B cell (primary cell): Measurements from ENCODE around the gene CASD1. TPM values are rescaled to one million over a fixed set of nuclear protein-coding genes. Genes with fewer than 3 reads are reported as not detected.

Source experiments
- ATAC-seq: fragments of 200-7000 bp; cut with Tn5 transposase; one replicate; pipeline ENCODE4 v1.10.0; 2021; ENCODE audit warnings: low read depth, mild to moderate bottlenecking, moderate number of reproducible peaks, moderate library complexity
- CTCF ChIA-PET: fragments of 350-600 bp; sonication (Branson Sonifier 250); formaldehyde crosslinking; loops from one replicate; lab custom pipeline; 2021; ENCODE audit warnings: antibody characterized with exemption, inconsistent platforms; lab: Charles Lee
- POLR2A ChIA-PET: fragments of 350-600 bp; sonication (Branson Sonifier 250); formaldehyde crosslinking; loops from one replicate; lab custom pipeline; 2021; ENCODE audit warnings: antibody characterized with exemption; lab: Charles Lee
- DNase-seq: peaks from one replicate; pipeline ENCODE4 v3.0.0; 2013
- H2AFZ ChIP-seq: 2 replicates; pipeline ENCODE4 v1.6.1; 2012; ENCODE audit warnings: mild to moderate bottlenecking, low read depth, low read length; ENCODE audit not compliant: insufficient read depth, poor library complexity, severe bottlenecking
- H3K27ac ChIP-seq, 2 donors: 1 replicate in 1 of 2; 2 replicates in 1 of 2; pipeline ENCODE4 v1.5.1; 2012 to 2013; ENCODE audit warnings: low read length in 2 of 2, mild to moderate bottlenecking in 2 of 2, moderate library complexity in 1 of 2
- H3K27me3 ChIP-seq, 4 experiments: fragments of 200-600 bp in 1 of 4; sonication (generic) in 1 of 4; replicated peaks in 1 of 4; 1 replicate in 2 of 4; 2 replicates in 2 of 4; pipeline versions ENCODE4 v1.6.1 to v1.7.0; 2013 to 2016; ENCODE audit warnings: low read length in 3 of 4, mild to moderate bottlenecking in 2 of 4, mixed read lengths in 1 of 4, moderate library complexity in 1 of 4; ENCODE audit not compliant: insufficient read depth in 4 of 4, control insufficient read depth in 3 of 4; ENCODE audit errors: control extremely low read depth in 1 of 4
- H3K36me3 ChIP-seq, 2 experiments: replicated peaks in 1 of 2; 1 replicate in 1 of 2; 2 replicates in 1 of 2; pipeline versions ENCODE4 v1.6.1 to v1.7.1; 2013; ENCODE audit warnings: low read length in 1 of 2; ENCODE audit not compliant: insufficient read depth in 2 of 2, control insufficient read depth in 1 of 2; ENCODE audit errors: control extremely low read depth in 1 of 2, extremely low read depth in 1 of 2
- H3K4me1 ChIP-seq, 2 donors: fragments of 200-600 bp in 1 of 2; sonication (generic) in 1 of 2; 1 replicate in 1 of 2; 2 replicates in 1 of 2; pipeline versions ENCODE4 v1.5.1 to v1.6.1; 2013 to 2017; ENCODE audit warnings: low read length in 2 of 2; ENCODE audit not compliant: control insufficient read depth in 2 of 2, insufficient read depth in 2 of 2
- H3K4me2 ChIP-seq: replicated peaks from 2 replicates; pipeline ENCODE3; 2012; ENCODE audit warnings: mild to moderate bottlenecking, low read depth, low read length; ENCODE audit not compliant: poor library complexity, severe bottlenecking
- H3K4me3 ChIP-seq, 5 experiments: fragments of 200-600 bp in 1 of 5; sonication (generic) in 1 of 5; 1 replicate in 3 of 5; 2 replicates in 2 of 5; pipeline versions ENCODE4 v1.5.1 to v1.7.0; 2011 to 2016; ENCODE audit warnings: low read length in 4 of 5, mild to moderate bottlenecking in 4 of 5, low read depth in 2 of 5, control low read depth in 1 of 5, moderate library complexity in 1 of 5; ENCODE audit not compliant: insufficient read depth in 1 of 5; ENCODE audit errors: control extremely low read depth in 1 of 5, extremely low read depth in 1 of 5
- H3K79me2 ChIP-seq: fragments of 200-600 bp; sonication (generic); one replicate; pipeline ENCODE4 v1.6.0; 2016; ENCODE audit warnings: low read length; ENCODE audit not compliant: control insufficient read depth, insufficient read depth
- H3K9ac ChIP-seq: fragments of 200-600 bp; sonication (generic); 2 replicates; pipeline ENCODE4 v1.6.1; 2017; ENCODE audit warnings: mild to moderate bottlenecking, low read length, moderate library complexity
- H3K9me3 ChIP-seq, 3 donors: one replicate each; pipeline versions ENCODE4 v1.6.1 to v1.7.1; 2013; ENCODE audit warnings: low read length in 2 of 3; ENCODE audit not compliant: control insufficient read depth in 2 of 3, insufficient read depth in 1 of 3; ENCODE audit errors: control extremely low read depth in 1 of 3
- H4K20me1 ChIP-seq: 2 replicates; pipeline ENCODE4 v1.6.0; 2012; ENCODE audit warnings: mild to moderate bottlenecking, low read length; ENCODE audit not compliant: insufficient read depth, control insufficient read depth, poor library complexity, severe bottlenecking
- H3K27ac Mint-ChIP-seq: one replicate; pipeline ENCODE4 v1.8.0; 2021; ENCODE audit warnings: mixed read lengths
- H3K27me3 Mint-ChIP-seq: one replicate; pipeline ENCODE4 v1.8.0; 2021; ENCODE audit warnings: mixed read lengths
- H3K4me1 Mint-ChIP-seq: one replicate; pipeline ENCODE4 v1.8.0; 2021; ENCODE audit warnings: mixed read lengths
- H3K4me3 Mint-ChIP-seq: one replicate; pipeline ENCODE4 v1.8.0; 2021; ENCODE audit warnings: mixed read lengths
- H3K9me3 Mint-ChIP-seq: one replicate; pipeline ENCODE4 v1.8.0; 2022; ENCODE audit warnings: mixed read lengths; ENCODE audit not compliant: insufficient read depth
- EZH2 ChIP-seq: IDR thresholded peaks from 2 replicates; pipeline ENCODE4 v1.6.1; 2012; ENCODE audit warnings: borderline replicate concordance, low read depth, mild to moderate bottlenecking, moderate library complexity, low read length; ENCODE audit not compliant: insufficient read depth, poor library complexity, severe bottlenecking
- WGBS: methylation state at CpG from one replicate; pipeline ENCODE4 v1.1.5; 2013; ENCODE audit warnings: missing lambda C conversion rate; ENCODE audit not compliant: insufficient coverage; 5-methylcytosine and 5-hydroxymethylcytosine counted together
- intact Hi-C: fragments of 100-400 bp; cut with micrococcal nuclease; formaldehyde crosslinking; loops from one replicate; pipeline ENCODE4 v1.10.0; 2022
- polyA plus RNA-seq: library from polyadenylated mRNA; depleted of rRNA; stranded (reverse); fragments of >200 nt; gene quantifications from 2 replicates; pipeline ENCODE4 v1.2.3, GENCODE V29; 2012
- total RNA-seq, 2 donors: library from RNA; stranded (reverse); fragments of 120-200 nt in 1 of 2; gene quantifications; 1 replicate in 1 of 2; 2 replicates in 1 of 2; pipeline versions ENCODE4 v1.2.3 to v1.2.4, GENCODE V29; 2013 to 2022
- TF ChIP-seq, protein P1 (sequence below): fragments of 200-600 bp; IDR thresholded peaks from one replicate; pipeline ENCODE4 v1.8.0; 2022; ENCODE audit warnings: antibody characterized with exemption, mild to moderate bottlenecking

Gene CASD1
- total and polyA plus RNA-seq, 2 donors (not counting 1 experiment from before 2014, with no cell fraction given): 9.2 to 47.9 TPM

DNA sequence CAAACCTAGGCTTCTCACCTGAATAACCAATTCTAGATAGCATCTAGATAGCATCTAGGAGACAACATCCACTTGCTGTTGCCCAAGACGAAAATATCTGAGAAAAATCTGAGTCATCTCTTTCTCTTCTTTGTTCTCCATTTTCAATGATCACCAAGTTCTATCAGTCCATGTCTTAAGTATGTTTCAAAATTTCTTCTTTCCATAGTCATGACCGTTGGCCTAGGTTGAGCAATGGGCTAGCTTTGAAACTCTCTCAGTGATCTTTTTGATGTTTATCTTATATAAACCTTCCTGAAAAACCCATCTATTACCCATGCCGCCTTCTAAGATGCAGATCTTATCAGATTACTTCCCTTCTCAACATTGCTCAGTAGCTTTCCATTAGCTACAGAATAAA is 23.4 kb upstream of the CASD1 start:
- intact Hi-C loops: no loop called here
- TF ChIP-seq, protein P1, sequence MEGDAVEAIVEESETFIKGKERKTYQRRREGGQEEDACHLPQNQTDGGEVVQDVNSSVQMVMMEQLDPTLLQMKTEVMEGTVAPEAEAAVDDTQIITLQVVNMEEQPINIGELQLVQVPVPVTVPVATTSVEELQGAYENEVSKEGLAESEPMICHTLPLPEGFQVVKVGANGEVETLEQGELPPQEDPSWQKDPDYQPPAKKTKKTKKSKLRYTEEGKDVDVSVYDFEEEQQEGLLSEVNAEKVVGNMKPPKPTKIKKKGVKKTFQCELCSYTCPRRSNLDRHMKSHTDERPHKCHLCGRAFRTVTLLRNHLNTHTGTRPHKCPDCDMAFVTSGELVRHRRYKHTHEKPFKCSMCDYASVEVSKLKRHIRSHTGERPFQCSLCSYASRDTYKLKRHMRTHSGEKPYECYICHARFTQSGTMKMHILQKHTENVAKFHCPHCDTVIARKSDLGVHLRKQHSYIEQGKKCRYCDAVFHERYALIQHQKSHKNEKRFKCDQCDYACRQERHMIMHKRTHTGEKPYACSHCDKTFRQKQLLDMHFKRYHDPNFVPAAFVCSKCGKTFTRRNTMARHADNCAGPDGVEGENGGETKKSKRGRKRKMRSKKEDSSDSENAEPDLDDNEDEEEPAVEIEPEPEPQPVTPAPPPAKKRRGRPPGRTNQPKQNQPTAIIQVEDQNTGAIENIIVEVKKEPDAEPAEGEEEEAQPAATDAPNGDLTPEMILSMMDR: no peak
- TF ChIP-seq EZH2: no peak
- H2AFZ ChIP-seq: no peak overlapping the region
- no peak overlapping the region for H3K9ac ChIP-seq
- no CpG with 5 or more reads among the region's 3 CpGs for WGBS
- no peaks in the 10 kb centered on the region for H3K36me3 ChIP-seq
- H3K9me3 ChIP-seq: peaks cover 0 to under 1% (median 0%) of the 10 kb centered on the region in 3 donors
- no peak overlapping the region for H3K4me3 ChIP-seq
- peaks cover 25% of the 10 kb centered on the region for H3K27me3 Mint-ChIP-seq
- peaks cover under 1% of the 10 kb centered on the region for H3K9me3 Mint-ChIP-seq
- H3K4me2 ChIP-seq: no peak overlapping the region
- H3K4me3 Mint-ChIP-seq: no peak overlapping the region
- no peaks in the 10 kb centered on the region for H3K4me1 Mint-ChIP-seq
- no peaks in the 10 kb centered on the region for H3K79me2 ChIP-seq
- H3K27me3 ChIP-seq: peaks cover 0 to 7% (median 0%) of the 10 kb centered on the region in 4 experiments
- no peaks in the 10 kb centered on the region for H3K4me1 ChIP-seq
- CTCF ChIA-PET: no interaction called here
- POLR2A ChIA-PET: no interaction called here
- DNase-seq: no peak
- H4K20me1 ChIP-seq: no peaks in the 10 kb centered on the region
- H3K27ac ChIP-seq: no peak overlapping the region
- no peak overlapping the region for H3K27ac Mint-ChIP-seq
- no peak for ATAC-seq

DNA sequence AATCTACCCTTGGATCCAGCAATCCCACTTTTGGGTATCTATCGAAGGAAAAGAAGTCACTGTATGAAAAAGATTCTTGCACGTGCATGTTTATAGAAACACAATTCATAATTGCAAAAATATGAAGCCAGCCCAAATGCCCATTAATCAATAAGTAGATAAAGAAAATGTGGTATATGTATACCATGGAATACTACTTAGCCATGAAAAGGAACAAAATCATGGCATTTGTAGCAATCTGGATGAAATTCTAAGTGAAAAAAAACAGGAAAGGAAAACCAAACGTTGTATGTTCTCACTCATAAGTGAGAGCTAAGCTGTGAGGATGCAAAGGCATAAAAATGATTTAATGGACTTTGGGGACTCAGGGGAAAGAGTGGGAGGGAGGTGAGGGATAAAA is 18.2 kb upstream of the CASD1 start:
- H3K9me3 Mint-ChIP-seq: peaks cover 3% of the 10 kb centered on the region
- no peak overlapping the region for H3K27ac ChIP-seq
- DNase-seq (no peak), ATAC-seq (no peak)
- H3K9me3 ChIP-seq: peaks cover 0 to 2% (median 0%) of the 10 kb centered on the region in 3 donors
- no peaks in the 10 kb centered on the region for H3K79me2 ChIP-seq
- no peak overlapping the region for H3K4me3 ChIP-seq
- H3K4me2 ChIP-seq: no peak overlapping the region
- no peaks in the 10 kb centered on the region for H3K36me3 ChIP-seq
- peaks cover 30% of the 10 kb centered on the region for H3K27me3 Mint-ChIP-seq
- H3K4me1 ChIP-seq: no peaks in the 10 kb centered on the region
- H3K9ac ChIP-seq: no peak overlapping the region
- POLR2A ChIA-PET: no interaction called here
- no peaks in the 10 kb centered on the region for H4K20me1 ChIP-seq
- H3K27me3 ChIP-seq: peaks cover 0 to 4% (median 3%) of the 10 kb centered on the region in 4 experiments
- no peak overlapping the region for H2AFZ ChIP-seq
- TF ChIP-seq, protein P1: no peak
- TF ChIP-seq EZH2: no peak
- no peaks in the 10 kb centered on the region for H3K4me1 Mint-ChIP-seq
- 29% methylated on average over 1 of the region's 3 CpGs for WGBS
- H3K4me3 Mint-ChIP-seq: no peak overlapping the region
- CTCF ChIA-PET: no interaction called here
- H3K27ac Mint-ChIP-seq: no peak overlapping the region
- intact Hi-C loops: no loop called here
